GM18951 (cell line): ENCODE data around the gene PIMREG.
"Not testable (repeated sequence)": the region's sequence is repeated elsewhere in the genome, so short reads cannot be mapped to it uniquely, and the experiment has no call there.

ENCODE experiments used
- POLR2A ChIP-seq: IDR thresholded peaks from 4 replicates; pipeline ENCODE4 v1.6.1; 2011; ENCODE audit warnings: mild to moderate bottlenecking; ENCODE audit not compliant: insufficient read length, insufficient read depth; ENCODE audit errors: extremely low read depth
- in situ Hi-C: fragments of 300-500 bp; cut with MboI; formaldehyde crosslinking; loops from one replicate; pipeline ENCODE4 v1.12.0; 2022; ENCODE audit warnings: low sequenced_read_pairs, mixed read lengths, inconsistent platforms; ENCODE audit not compliant: unreplicated experiment

PIMREG gene

GRCh38 chr17:6473128-6473767 lies 29.0 kb downstream of the PIMREG start:
- in situ Hi-C loops, result no loop called here
- TF ChIP-seq POLR2A, result no peak

DNA sequence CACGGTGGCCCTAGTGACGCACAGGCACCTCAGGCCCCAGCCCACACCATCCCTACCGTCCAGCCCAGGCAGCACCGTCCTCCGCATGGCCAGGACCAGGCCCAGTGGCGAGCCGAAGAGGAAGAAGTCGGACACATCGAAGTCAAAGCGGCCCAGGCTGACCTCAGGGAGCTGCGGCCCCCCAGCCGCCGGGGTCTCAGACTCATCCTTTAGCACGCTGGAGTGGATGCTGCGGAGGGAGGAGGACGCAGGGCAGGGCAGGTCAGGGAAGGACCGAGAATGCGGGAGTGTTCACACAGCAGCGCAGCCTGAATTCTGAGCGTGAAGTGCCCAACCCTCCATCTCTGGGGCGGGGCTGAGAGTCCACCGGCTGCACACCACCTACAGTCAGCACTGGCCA lies 30.1 kb downstream of the PIMREG start:
- TF ChIP-seq POLR2A, result no peak
- in situ Hi-C loops, result no loop called here

DNA sequence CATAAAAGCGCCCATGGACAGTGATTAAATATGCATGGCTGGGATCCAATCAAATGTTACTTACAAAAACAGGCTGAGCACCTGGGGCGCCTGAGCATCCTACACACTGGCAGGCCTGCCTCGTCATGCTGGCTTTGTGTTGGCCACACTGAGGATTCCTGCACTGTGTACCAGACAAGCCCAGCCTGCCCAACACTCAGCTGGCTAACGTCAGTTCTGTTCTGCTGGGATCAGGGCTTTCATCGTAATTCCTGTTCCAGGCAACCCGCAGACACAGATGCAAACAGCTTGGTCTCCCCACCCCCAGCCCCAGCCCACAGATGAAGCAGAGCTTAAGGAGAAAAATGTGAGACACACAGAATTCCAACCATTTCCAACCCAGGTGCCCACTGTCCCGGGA lies 30.7 kb downstream of the PIMREG start:
- in situ Hi-C loops, result no loop called here
- TF ChIP-seq POLR2A, result no peak

DNA sequence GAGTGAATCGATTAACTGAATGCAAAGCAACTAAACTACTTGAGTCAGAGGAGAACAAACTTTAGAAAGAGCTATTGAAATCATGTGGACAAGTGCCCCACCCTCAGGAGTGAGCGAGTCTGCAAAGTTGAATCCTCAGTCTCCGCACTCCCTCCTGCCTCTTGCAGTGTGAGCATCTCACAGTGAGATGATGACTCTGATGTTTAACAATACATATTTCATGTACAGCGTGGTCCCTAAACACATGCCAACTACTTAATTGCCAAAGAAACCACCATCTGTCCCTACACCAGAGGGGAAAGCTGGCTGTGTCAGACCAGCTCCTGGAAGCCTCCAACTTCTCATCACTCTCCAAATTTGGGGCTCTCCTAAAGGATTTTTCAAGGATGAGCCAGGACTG lies 31.2 kb downstream of the PIMREG start:
- TF ChIP-seq POLR2A, result no peak
- in situ Hi-C loops, result no loop called here

GRCh38 chr17:6476076-6476809 lies 32.0 kb downstream of the PIMREG start:
- no peak for TF ChIP-seq POLR2A
- in situ Hi-C loops, result no loop called here

GRCh38 chr17:6476810-6477179 lies 32.5 kb downstream of the PIMREG start:
- no peak for TF ChIP-seq POLR2A
- in situ Hi-C loops, result no loop called here

- TF ChIP-seq POLR2A, result no peak
Measured at GRCh38 chr17:6477831-6478383, 33.7 kb downstream of the PIMREG start.

DNA sequence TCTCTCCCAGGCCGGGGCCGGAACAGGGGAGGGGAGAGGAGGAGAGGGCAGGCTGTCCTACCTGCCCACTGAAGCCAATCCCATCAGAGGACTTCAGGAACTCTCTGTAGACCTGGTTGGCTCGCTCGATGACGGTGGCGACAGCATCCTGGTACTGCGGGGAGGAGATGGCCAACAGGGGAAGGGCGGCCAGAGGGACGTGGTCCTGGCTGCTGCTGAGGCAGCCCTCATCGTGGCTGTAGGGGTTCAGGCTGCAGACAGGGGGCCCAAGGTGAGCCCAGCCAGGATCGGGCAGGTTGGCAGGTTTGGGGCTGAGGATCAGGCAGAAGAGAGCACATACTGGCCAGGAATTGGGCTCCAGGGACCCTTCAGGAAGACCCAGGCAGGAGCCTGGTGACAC lies 34.2 kb downstream of the PIMREG start:
- in situ Hi-C loops, result no loop called here
- TF ChIP-seq POLR2A, result no peak

More at GRCh38 chr17:6477831-6478383, 33.7 kb downstream of the PIMREG start:
- in situ Hi-C loops, result no loop called here

DNA sequence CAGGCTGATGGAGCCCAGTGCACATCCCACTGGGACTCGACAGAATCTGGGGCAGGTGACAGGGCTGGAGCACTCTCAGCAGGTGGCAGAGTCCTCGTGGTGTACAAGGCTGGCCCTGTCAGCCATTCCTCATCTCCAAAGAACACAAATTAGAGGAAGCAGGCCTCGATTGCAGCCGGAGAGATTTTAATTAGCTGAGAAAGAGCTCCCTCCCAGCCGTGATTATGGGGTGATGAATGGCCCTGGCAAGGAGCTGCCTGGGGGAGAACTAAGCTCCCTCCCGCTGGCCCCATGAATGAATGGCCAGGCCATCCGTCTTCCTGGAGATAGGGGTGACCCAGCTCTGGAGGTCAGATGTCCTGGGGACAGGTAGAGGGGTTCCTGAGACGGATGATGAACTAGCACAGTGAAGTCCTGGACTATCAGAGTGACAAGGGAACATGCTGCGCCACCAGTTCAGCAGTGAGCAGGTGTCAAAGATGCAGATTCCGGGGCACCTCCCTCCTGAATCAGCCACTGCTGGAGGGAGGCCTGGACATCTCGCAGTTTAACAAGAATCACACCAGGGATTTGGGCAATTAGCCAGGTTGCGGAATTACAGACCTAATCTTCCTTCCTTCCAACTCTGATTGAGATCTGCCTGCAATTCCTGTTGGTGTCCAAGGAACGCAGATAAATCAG lies 35.5 kb downstream of the PIMREG start:
- in situ Hi-C loops, result no loop called here

GRCh38 chr17:6480303-6480675 lies 36.0 kb downstream of the PIMREG start:
- no peak for TF ChIP-seq POLR2A
- in situ Hi-C loops, result no loop called here

More for the DNA sequence above, 35.5 kb downstream of the PIMREG start:
- no peak for TF ChIP-seq POLR2A

DNA sequence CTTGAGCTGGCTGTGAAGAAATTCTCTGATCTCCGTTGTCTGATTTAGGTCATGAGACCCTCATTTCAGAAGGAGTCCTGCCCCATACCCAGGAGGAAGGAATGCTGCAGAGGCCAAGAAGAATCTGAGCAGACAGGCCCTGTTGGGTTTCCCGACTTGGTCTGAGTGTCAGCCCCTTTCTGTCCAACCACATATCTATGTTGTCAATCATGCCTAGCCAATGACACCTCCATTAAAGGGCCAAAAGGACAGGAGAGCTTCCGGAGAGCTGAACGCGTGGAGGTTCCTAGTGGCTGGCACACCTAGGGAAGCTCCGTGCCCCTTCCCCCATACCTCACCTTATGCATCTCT lies 37.8 kb downstream of the PIMREG start:
- in situ Hi-C loops, result no loop called here
- TF ChIP-seq POLR2A, result no peak

DNA sequence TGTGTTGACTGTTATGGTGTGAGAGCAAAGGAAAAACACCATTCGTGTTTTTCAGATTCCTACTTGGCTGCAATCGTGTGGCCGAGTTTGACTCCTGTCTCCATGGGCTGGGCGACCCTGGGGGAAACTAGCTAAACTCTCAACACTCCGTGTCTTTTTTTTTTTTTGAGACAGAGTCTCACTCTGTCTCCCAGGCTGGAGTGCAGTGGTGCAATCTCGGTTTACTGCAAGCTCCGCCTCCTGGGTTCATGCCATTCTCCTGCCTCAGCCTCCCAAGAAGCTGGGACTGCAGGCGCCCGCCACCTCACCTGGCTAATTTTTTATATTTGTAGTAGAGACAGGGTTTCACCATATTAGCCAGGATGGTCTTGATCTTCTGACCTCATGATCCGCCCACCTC lies 38.5 kb downstream of the PIMREG start:
- in situ Hi-C loops, result not testable (repeated sequence)

GRCh38 chr17:6483507-6483906 lies 39.3 kb downstream of the PIMREG start:
- in situ Hi-C loops, result no loop called here
- TF ChIP-seq POLR2A, result no peak
